K562 (cell line): Measurements from ENCODE around the gene ARL4C. TPM values are rescaled to one million over a fixed set of nuclear protein-coding genes. Genes with fewer than 3 reads are reported as not detected.

ENCODE experiments used
- ATAC-seq: fragments of 200-7000 bp; cut with Tn5 transposase; 3 replicates; pipeline ENCODE4 v1.9.1; 2020; ENCODE audit warnings: moderate library complexity
- BruUV-seq: library from RNA; stranded (reverse); fragments of 400-500 nt; replicated peaks from 2 replicates; lab custom pipeline; 2021; lab: Mats Ljungman, UMichigan
- CTCF ChIA-PET: fragments of 300-600 bp; formaldehyde crosslinking; extraction: SDS; loops from one replicate; lab custom pipeline; 2021; ENCODE audit warnings: low intra/inter-chr PET ratio; lab: Yijun Ruan, JAX
- POLR2A ChIA-PET: fragments of 300-600, 350-650 bp; sonication (Branson Sonifier 250); formaldehyde crosslinking; extraction: SDS; loops from one replicate; lab custom pipeline; 2021; ENCODE audit warnings: antibody characterized with exemption, inconsistent platforms; lab: Yijun Ruan, JAX
- DNase-seq, 4 experiments: peaks; one replicate each; pipeline versions ENCODE4 v3.0.0 to v3.0.0-alpha.2; 2011 to 2018; ENCODE audit warnings: low spot score in 3 of 4, mixed read lengths in 3 of 4; ENCODE audit errors: extremely low read depth in 1 of 4
- FAIRE-seq: peaks from 2 replicates; lab custom pipeline; 2011; peaks lifted over from hg19 to GRCh38; lab: Jason Lieb, UNC
- H2AFZ ChIP-seq: 2 replicates; pipeline ENCODE4 v1.6.0; 2011; ENCODE audit warnings: low read depth, low read length, control low read depth, inconsistent platforms
- H3K27ac ChIP-seq: fragments of 200-600 bp; 3 replicates; pipeline ENCODE4 v1.8.0; 2011; ENCODE audit warnings: low read depth, mild to moderate bottlenecking, control low read depth, inconsistent platforms, low read length, moderate library complexity, mixed read lengths; ENCODE audit errors: extremely low read depth
- H3K27me3 ChIP-seq, 2 experiments: fragments of 300-600 bp in 1 of 2; 2 replicates in 1 of 2; 3 replicates in 1 of 2; pipeline versions ENCODE4 v1.6.0 to v1.8.0; 2011; ENCODE audit warnings: inconsistent platforms in 2 of 2, low read length in 2 of 2, mild to moderate bottlenecking in 1 of 2, mixed read lengths in 1 of 2, moderate library complexity in 1 of 2; ENCODE audit not compliant: control insufficient read depth in 2 of 2, insufficient read depth in 2 of 2
- H3K36me3 ChIP-seq: fragments of 300-600 bp; 3 replicates; pipeline ENCODE4 v1.8.0; 2011; ENCODE audit warnings: mild to moderate bottlenecking, low read length, inconsistent platforms; ENCODE audit not compliant: control insufficient read depth, insufficient read depth
- H3K4me1 ChIP-seq, 2 experiments: fragments of 200-600 bp in 1 of 2; replicated peaks in 1 of 2; 2 replicates in 1 of 2; 3 replicates in 1 of 2; pipeline versions ENCODE4 v1.5.1 to v1.8.0; 2011; ENCODE audit warnings: inconsistent platforms in 2 of 2, low read length in 2 of 2, mild to moderate bottlenecking in 1 of 2, mixed read lengths in 1 of 2, moderate library complexity in 1 of 2; ENCODE audit not compliant: control insufficient read depth in 2 of 2, insufficient read depth in 2 of 2
- H3K4me2 ChIP-seq: 2 replicates; pipeline ENCODE4 v1.6.1; 2011; ENCODE audit warnings: low read length, control low read depth, inconsistent platforms, mixed read lengths; ENCODE audit not compliant: insufficient read depth
- H3K4me3 ChIP-seq: fragments of 200-600 bp; sonication (generic), shearing (Covaris generic); 2 replicates; pipeline ENCODE4 v1.5.1; 2016; ENCODE audit warnings: control low read depth, inconsistent platforms
- H3K79me2 ChIP-seq: fragments of 200-600 bp; 3 replicates; pipeline ENCODE4 v1.8.0; 2011; ENCODE audit warnings: low read length, inconsistent platforms; ENCODE audit not compliant: control insufficient read depth, insufficient read depth
- H3K9ac ChIP-seq, 2 experiments: 2 replicates each; pipeline versions ENCODE4 v1.6.0 to v1.6.1; 2011; ENCODE audit warnings: low read depth in 2 of 2, low read length in 2 of 2, control low read depth in 1 of 2, inconsistent platforms in 1 of 2, mild to moderate bottlenecking in 1 of 2, mixed read lengths in 1 of 2; ENCODE audit not compliant: insufficient read depth in 1 of 2
- H3K9me1 ChIP-seq: one replicate; pipeline ENCODE4 v1.6.0; 2011; ENCODE audit warnings: inconsistent platforms, mild to moderate bottlenecking, low read length, moderate library complexity; ENCODE audit not compliant: control insufficient read depth, insufficient read depth
- H3K9me3 ChIP-seq: replicated peaks from 2 replicates; pipeline ENCODE4 v1.5.1; 2011; ENCODE audit warnings: low read depth, low read length, inconsistent platforms; ENCODE audit not compliant: control insufficient read depth, insufficient read depth
- H4K20me1 ChIP-seq: replicated peaks from 2 replicates; pipeline ENCODE4 v1.6.1; 2011; ENCODE audit warnings: low read length, inconsistent platforms, mixed read lengths; ENCODE audit not compliant: control insufficient read depth, insufficient read depth
- KDM1A ChIP-seq, 2 experiments: fragments of 450-650 bp; IDR thresholded peaks; 2 replicates each; pipeline ENCODE4 v1.6.1; 2016; ENCODE audit warnings: mild to moderate bottlenecking in 2 of 2
- MECOM ChIP-seq: fragments of 250-450 bp; sonication (Bioruptor Pico); IDR thresholded peaks from 2 replicates; pipeline ENCODE4 v1.8.0; 2022; ENCODE audit warnings: inconsistent platforms
- PHF20 ChIP-seq: fragments of 450-650 bp; IDR thresholded peaks from 2 replicates; pipeline ENCODE4 v1.6.1; 2018; ENCODE audit not compliant: partially characterized antibody
- SETDB1 ChIP-seq: IDR thresholded peaks from one replicate; pipeline ENCODE4 v1.6.1; 2012; ENCODE audit warnings: low read length, control low read depth, inconsistent platforms
- TGIF2 ChIP-seq: sonication (generic); formaldehyde crosslinking; IDR thresholded peaks from 2 replicates; pipeline ENCODE4 v1.8.1; 2022; ENCODE audit warnings: mild to moderate bottlenecking, missing genetic modification reagents, moderate library complexity
- ZNF512 ChIP-seq: IDR thresholded peaks from 2 replicates; pipeline ENCODE4 v1.6.1; 2016; ENCODE audit warnings: missing genetic modification characterization, missing compliant biosample characterization
- WGBS: fragments of 100-300 bp; shearing (Covaris generic); methylation state at CpG from one replicate; pipeline ENCODE4 v1.1.6; 2016; ENCODE audit warnings: low coverage, mixed read lengths; ENCODE audit not compliant: insufficient coverage; ENCODE audit errors: missing lambda C conversion rate; 5-methylcytosine and 5-hydroxymethylcytosine counted together
- in situ Hi-C: fragments of 300-500 bp; cut with MboI; formaldehyde crosslinking; loops from 4 replicates; pipeline ENCODE4 v1.15.0; 2018; ENCODE audit warnings: inconsistent platforms, mixed read lengths
- intact Hi-C: fragments of 100-400 bp; cut with micrococcal nuclease; formaldehyde crosslinking; loops from 2 replicates; pipeline ENCODE4 v1.14.2; 2022
- polyA plus RNA-seq, 8 experiments: library from polyadenylated mRNA; depleted of rRNA in 4 of 8; stranded (reverse) in 5 of 8; unstranded in 3 of 8; fragments of >200 nt; fragmentation: Nextera tagmentation in 2 of 8; fragmentation: Illumina TruSeq in 1 of 8; extraction: Ambion mirVana in 2 of 8; extraction: Trizol in 1 of 8; gene quantifications; 2 replicates each; pipeline versions ENCODE4 v1.2.1 to v1.2.3, GENCODE V29; 2011 to 2014; ENCODE audit warnings: inconsistent platforms in 1 of 8, missing spikeins in 1 of 8
- total RNA-seq, 7 experiments: library from RNA; depleted of rRNA in 6 of 7; stranded (reverse); fragments of >200 nt in 6 of 7; fragmentation: Illumina TruSeq in 2 of 7; extraction: Trizol in 2 of 7; gene quantifications; 2 replicates each; pipeline versions ENCODE4 v1.2.1 to v1.2.3, GENCODE V29; 2011 to 2021; ENCODE audit warnings: low replicate concordance in 1 of 7

The ARL4C gene
- total and polyA plus RNA-seq, 9 of the 15 experiments (the other 6 are each of a cell fraction or from before 2014, with no cell fraction given) = 0.03 to 0.11 (median 0.04) TPM; not detected in 5

GRCh38 chr2:234494361-234495250, 2.3 kb downstream of the ARL4C start (continued):
- TF ChIP-seq MECOM (CRISPR knock-in tag) = no peak

GRCh38 chr2:234493796-234494195, 3.1 kb downstream of the ARL4C start:
- 8% methylated on average over 4 of the region's 4 CpGs for WGBS
- Histone ChIP-seq H3K9me1 (no peaks in the 10 kb centered on the region), H3K9ac (no peak overlapping the region), H3K4me3 (no peak overlapping the region), H3K4me2 (no peak overlapping the region), H3K27ac (no peak overlapping the region), H2AFZ (no peak overlapping the region), H3K4me1 (peaks cover 0 to 19% of the 10 kb centered on the region in 2 experiments; a peak in 2 of 5 replicates), H3K27me3 (peaks cover 4 to 8% of the 10 kb centered on the region in 2 experiments; a peak in 3 of 5 replicates), H3K79me2 (no peaks in the 10 kb centered on the region), H4K20me1 (no peaks in the 10 kb centered on the region; the same call in 1 of the 2 replicates), H3K36me3 (no peaks in the 10 kb centered on the region), H3K9me3 (no peaks in the 10 kb centered on the region)
- DNase-seq = no peak
- no TSS peak for BruUV-seq
- TF ChIP-seq KDM1A (IDR thresholded peaks at IDR 0.05) (no peak), PHF20 (no peak), ZNF512 (no peak), TGIF2 (no peak), SETDB1 (no peak)
- CTCF ChIA-PET = no interaction called here
- no peak for ATAC-seq
- POLR2A ChIA-PET = no interaction called here
- intact Hi-C loops = no loop called here
- in situ Hi-C loops = no loop called here
- no peak for FAIRE-seq
